Stimulated activated CD4-positive, alpha-beta T cell treated with anti-CD3 and anti-CD28 coated beads, Interleukin-15, amount 100 ng/mL, for 48 hours (primary cell): Measurements from ENCODE around the gene AGT.
"Not testable (repeated sequence)": the region's sequence is repeated elsewhere in the genome, so short reads cannot be mapped to it uniquely, and the experiment has no call there.

Experiments
- DNase-seq, 2 donors: peaks; one replicate each; pipeline ENCODE4 v3.0.0-alpha.2; 2020; ENCODE audit warnings: low read depth in 2 of 2

The AGT gene

DNA sequence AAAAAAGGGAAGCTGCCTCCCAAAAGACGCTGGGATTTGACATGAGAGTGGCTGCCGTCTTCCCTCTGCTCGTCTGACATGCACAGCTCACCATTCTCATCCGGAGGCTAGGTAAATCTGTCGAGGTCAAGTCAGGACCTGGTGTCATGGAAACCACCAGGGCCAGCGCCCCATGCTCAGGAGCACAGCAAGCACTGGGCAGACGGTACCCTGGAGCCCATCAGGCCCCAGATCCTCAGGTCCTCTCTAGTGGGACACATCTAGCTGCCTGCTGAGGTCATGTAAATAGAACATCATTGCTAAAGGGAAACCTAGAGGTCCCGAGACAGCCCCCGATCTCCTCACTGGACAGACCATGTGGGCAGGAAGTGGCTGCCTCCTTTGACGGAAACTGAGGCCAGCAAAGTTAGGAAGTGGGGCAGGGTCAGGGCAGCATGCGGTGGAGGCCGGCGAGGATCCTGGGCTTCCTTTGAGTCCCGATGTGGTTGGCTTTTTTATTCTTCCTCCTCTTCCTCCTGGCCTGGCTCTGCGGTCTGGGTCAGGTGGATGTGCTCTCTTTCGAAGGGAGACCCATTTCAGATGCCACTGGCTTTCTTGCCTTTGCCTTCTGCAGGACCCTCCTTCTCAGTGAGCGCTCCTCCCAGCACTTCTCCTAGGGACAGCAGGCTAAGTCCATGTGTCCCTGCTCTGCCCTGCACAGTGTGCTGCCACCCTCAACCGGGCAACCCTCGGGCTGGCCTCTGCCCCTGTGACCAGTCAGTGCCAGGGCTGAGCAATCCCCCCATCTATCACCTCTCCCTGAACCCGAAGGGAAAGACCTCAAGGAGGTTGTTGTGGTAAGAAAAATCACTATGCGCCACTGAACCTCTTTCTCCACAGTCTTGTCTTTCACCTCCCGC, 5.9 kb downstream of the AGT start:
- DNase-seq: no peak

GRCh38 chr1:230706887-230707731, 6.8 kb downstream of the AGT start:
- no peak for DNase-seq

DNA sequence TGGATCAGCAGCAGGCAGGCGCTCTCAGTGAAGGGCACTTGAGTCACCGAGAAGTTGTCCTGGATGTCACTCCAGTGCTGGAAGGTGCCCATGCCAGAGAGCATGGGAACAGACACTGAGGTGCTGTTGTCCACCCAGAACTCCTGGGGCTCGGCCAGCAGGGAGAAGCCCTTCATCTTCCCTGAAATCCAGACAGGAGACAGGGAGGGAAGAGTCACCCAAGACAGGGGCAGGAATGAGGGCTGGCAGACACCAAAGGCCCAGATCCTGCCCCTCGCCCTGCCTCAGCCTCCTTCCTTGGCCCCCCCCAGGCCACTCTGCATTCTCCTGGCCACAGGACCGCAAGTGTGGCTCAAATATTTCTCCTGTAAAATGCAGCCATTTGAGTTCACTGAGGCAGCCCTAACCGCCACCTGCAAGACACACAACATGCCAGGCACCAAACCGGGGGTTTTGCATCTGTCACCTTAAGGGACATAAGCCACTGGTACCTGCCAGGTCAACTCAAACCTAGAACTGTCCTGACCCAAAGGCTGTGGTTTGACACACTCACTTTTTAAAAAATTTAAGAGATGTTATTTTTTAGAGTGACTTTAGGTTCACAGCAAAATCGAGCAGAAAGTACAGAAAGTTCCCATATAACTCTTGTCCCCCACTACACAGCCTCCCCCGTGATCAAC, 7.8 kb downstream of the AGT start:
- no peak for DNase-seq

DNA sequence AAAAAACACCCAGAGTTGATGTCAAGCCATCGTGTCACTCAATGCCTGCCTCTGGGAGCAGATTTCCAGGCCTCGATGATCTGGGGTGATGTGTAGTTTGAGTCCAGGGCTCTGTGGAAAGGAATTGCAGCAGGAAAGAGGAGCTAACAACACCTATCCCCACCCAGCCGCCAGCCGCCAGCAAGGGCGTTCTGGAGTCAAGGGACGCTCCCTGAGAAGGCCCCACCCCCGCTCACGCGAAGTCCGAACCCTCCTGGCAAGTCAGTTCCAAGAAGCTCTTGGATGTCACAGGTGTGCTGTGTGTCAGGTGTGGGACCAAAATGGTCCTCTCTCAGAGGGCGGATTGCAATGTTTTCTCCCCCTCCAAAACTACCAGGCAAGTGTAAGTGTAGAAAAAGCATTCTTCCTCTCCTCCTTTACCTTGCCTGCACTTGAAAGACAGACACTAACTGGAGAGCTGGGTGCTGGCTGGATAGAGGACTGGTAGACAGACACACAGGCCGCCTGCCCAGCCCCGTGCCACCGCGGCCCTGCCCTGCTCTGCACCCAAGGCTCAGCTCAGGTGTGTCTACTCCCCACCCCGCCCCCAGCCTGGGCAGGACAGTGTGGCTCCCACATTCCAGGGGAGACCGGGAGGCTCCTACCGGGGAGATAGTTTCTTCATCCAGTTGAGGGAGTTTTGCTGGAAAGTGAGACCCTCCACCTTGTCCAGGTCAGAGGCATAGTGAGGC, 8.5 kb downstream of the AGT start:
- DNase-seq: no peak

GRCh38 chr1:230704830-230705229, 9.1 kb downstream of the AGT start:
- no peak for DNase-seq

DNA sequence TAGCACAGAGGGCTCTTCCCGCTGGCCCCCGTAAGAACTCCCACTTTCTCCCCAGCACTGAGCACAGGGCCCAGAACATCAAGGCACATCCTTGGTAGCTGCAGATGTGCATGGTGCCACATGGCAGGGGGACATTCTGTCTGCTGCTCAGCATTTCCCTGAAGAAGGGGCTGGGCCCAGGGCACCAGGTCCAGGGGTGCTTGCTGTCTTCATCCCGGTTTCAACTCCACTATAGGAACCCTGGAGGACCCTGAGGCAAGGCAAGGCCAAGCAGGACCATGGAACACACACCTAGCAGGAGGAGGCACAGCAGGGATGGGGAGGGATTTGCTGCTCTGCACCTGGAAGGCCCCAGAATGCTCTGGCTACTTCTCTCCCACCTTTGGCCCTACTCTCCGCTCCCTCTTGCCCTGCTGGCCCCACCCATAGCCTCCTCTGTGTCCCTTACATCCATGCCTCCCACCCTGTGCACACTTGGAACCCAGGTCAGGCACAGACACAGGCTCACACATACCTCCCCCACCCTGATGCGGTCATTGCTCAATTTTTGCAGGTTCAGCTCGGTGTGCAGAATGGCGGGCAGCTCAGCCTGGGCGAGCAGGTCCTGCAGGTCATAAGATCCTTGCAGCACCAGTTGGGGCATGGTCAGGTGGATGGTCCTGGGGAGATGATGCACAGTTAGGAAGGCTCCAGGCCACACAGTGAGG, 10.1 kb downstream of the AGT start:
- no peak for DNase-seq

- no peak for DNase-seq
Observed at GRCh38 chr1:230702934-230703678, 10.8 kb downstream of the AGT start.

DNA sequence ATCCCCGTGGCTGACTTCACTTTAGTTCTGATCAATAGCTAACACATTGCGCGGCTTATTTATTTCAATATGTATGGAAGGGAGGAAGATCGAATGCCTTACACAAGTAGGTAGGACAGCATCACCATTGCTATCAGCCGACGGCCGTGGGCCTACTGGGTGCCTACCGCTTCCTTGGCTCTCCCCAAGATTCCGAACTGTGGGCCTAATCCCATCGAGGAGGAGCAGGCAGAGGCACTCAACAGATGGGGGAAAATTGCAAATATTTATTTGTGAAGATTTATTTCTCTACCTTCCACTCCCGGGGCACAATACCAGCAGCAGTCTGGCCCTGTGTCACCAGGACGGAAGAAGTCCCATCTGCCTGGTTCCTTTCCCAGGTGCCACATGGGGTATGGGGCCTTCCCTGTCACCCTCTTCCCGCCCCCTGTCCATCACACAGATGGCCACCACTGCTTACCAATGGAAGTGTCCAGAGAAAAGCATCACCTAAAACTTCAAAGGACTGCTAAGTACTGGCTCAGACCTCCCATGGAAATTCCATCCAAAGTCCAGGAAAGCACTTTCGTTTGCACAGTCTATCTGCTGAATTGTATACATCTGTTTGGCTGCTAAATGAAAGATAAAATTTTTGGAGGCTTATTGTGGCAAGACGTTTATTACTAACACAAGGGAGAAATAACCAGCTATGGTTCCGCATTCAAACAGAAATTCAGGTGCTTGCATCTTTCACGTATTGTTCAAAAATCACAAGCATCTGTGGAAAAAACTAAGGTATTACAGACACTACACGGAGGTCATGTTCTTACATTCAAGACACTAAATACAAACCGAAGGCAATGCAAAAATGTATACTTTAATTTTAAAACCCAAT, 11.8 kb downstream of the AGT start:
- no peak for DNase-seq

DNA sequence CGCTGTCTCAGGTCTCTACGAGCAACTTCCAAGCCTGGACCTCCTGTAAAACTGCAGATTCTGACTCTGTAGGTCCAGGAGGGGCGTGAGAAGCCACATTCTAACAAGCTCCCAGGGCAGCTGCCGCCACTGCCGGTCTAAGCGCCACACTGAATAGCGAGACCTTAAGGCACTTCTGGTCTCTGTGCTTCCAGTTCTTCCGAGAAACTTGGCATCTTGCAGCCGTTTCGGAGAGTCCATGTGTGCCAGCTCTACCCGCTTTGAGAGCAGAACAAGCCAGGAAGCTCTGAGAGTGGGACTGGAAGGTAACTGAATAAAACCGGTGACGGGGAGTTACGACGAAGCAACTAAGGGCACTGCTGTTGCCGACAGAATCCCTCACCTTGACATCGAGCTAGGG, 12.5 kb downstream of the AGT start:
- no peak for DNase-seq

DNA sequence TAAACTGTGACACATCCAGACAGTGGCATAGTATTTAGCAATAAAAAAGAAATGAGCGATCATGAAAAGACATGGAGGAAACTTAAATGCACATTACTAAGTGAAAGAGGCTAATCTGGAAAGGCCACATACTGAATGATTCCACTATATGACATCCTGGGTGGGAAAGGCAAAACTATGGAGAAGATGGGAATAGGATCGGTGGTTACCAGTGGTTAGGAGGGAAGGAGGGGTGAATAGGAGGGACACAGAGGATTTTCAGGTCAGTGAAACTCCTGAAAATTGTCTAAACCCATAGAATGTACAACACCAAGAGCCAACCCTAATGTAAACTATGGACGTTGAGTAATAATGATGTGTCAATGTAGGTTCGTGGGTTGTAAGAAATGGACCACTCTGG, 13.8 kb downstream of the AGT start:
- no peak for DNase-seq

DNA sequence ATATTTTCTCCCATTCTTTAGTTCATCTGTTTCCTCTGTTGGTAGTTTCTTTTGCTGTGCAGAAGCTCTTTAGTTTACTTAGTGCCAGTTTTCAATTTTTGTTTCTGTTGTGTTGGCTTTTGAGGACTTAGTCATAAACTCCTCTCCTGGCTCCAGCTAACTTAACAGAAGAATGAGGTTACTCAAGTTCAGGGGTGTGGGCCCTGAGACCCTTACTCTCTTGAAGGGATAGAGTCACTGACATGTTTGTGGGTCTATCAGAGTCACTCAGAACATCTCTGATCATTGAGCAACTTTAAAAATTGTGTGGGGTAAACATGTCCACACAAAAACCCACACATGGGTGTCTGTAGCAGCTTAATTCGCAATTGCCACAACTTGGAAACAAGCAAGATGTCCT, 14.2 kb downstream of the AGT start:
- DNase-seq: no peak

GRCh38 chr1:230698964-230699363, 15.0 kb downstream of the AGT start:
- not testable (repeated sequence) for DNase-seq

- no peak for DNase-seq
Observed at GRCh38 chr1:230698130-230698529, 15.8 kb downstream of the AGT start.

DNA sequence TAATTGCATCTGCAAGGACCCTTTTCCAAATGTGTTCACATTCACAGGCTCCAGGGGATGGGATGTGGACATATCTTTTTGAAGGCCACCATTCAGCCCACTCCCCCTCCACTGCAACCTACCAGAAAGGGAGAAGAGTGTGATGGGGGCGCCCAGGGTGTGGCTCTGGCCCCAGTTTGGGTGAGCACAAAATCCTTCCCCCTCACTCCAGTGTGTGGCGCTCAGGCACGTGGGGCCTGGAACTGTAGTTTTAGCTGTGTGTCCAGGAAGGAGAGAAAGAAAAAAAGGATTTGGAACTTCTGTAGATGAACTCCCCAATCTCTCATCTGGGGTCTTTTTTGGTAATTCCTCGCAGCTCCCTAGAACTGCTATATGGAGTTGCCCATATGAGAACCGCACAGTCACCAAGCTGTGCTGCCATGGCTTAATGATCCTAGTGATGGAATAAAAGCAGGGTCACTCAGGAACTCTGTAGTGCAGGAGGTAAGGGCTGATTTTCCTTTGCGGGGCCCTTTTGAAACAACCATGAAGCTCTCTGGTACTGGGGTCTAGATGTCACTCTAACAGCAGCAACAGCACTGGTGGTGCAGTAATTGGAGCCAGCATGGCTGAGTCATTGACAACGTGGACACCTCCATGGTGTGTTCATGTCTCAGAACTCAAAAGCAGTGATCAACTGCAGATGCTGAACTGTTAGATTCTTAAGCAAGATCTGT, 17.0 kb downstream of the AGT start:
- DNase-seq: no peak

DNA sequence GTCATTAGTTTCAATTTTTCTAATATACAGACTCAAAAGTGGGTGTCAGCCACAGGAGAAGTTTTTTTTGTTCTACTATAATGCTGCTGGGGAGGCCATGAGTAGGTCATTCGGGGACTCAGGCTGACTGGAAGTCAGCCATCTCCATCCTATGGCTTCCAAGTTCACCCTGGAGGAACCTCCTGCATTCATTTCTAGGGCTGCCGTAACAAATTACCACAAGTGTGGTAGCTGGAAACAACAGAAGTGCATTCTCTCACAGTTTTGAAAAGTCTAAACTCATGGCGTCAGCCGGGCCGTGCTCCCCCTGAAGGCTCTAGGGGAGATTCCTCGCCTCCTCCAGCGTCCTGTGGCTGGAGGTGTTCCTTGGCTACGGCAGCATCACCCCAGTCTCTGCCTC, 17.7 kb downstream of the AGT start:
- no peak for DNase-seq

DNA sequence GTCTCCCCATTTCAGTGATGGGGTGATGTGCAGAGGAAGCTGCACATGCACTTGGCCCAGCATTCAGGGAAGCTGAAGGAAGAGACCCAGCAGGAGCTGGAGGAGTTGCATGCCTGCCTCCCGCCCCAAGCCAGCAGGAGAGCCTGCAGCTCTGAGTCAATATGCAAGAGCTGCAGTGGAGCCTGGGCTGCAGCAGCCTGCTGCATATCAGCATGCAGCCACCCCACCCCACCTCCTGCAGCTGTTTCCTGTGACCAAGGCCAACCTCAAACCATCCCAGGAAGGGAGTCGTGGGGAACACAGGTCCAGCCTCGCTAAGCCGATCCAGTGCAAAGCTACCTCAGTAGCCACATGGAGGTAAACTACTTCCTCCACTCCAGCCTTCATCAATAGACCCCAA, 18.9 kb downstream of the AGT start:
- no peak for DNase-seq

DNA sequence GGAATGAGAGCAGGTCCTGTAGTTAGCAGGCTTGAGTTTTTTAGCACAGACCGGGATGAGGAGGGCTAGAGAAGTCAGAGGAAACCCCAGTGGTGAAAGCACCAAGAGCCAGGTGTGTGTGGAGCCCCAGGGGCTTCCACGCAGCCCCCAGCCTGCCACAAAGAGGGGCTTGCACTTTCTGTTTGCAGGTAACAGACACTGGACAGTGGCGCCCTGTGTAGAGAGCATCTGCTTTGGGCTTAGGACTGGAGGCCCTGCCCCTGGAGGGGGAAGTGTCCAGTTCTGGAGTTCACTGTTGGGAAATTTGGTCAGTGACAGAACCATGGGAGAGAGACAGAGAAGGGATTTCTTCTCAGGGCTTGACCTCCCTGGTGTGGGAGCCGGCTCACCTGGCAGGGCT, 19.5 kb downstream of the AGT start:
- no peak for DNase-seq

GRCh38 chr1:230693777-230694176, 20.1 kb downstream of the AGT start:
- DNase-seq: no peak

DNA sequence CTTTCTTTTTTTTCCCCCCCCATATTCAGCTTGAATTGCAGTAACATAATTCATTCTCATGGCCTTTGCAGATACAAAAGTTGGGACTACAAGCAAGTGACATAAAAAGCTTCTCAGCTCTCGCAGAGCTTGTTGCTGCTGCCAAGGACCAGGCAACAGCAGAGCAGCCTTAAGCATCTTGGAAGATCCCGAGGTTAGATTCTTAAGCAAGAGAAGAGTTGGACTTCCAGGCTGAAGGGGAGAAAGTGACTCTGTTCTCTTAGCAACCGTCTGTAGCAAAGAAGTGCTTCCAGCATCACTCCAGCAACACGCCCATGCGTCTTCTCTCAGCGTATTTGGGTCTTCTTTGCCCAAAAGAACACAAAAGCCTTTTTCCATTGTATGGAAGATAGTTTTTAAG, 20.7 kb downstream of the AGT start:
- DNase-seq: no peak
